COLO668 (cell line): ENCODE measurements around the gene FDX2.
A peak's percentile ranks its signal among the peaks of the same experiment; 100 is the strongest.

Source experiments
- DNase-seq: peaks from one replicate; lab custom pipeline; 2025; ENCODE audit not compliant: unreplicated experiment; lab: John Stamatoyannopoulos, UW

Gene FDX2

DNA sequence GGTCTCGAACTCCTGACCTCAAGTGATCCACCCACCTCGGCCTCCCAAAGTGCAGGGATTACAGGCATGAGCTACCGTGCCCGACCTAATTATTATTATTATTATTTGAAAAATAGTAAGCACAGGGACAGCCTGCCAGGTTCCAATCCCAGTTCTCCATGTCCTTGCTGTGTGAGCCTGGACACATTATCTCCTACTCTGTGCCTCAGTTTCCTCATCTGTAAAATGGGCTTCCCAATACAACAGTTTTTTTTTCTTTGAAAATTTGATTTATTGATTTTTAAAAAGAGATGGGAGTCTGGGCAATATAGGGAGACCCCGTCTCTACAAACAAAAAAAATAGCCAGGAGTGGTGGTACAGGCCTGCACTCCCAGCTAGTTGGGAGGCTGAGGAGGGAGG lies 9.5 kb downstream of the FDX2 start:
- no peak for DNase-seq

DNA sequence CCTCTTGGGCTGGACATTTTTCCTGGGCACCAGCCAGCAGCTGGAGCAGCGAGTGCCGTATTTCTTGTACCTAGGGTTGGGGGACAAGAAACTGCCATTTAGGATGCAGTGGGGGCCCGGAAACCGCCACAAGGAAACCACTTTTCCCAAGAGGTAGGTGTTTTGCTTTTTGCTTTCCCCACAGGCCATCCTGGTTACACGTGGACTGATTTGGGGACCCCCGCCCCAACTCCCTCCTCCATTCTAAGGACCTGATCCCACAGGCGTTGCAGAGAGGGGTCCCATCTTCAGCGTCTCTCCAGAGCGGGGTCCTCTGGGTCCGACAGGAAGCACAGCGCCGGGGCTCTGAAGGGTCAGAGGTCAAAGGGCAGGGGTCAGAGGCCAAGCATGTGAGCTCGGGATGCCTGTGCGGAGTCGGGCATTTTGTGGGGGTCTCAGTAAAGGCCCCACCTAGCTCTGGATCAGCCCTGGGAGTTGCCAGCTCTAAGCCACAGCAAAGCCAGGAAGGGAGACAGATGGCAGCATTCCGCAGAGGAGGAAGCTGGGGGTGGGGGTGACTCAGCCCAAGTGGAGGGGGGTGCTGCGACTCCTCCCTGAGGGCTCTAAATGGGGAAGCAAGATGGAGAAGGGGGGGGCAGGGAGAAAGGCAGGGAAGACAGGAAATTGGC lies 10.5 kb downstream of the FDX2 start:
- DNase-seq = no peak

DNA sequence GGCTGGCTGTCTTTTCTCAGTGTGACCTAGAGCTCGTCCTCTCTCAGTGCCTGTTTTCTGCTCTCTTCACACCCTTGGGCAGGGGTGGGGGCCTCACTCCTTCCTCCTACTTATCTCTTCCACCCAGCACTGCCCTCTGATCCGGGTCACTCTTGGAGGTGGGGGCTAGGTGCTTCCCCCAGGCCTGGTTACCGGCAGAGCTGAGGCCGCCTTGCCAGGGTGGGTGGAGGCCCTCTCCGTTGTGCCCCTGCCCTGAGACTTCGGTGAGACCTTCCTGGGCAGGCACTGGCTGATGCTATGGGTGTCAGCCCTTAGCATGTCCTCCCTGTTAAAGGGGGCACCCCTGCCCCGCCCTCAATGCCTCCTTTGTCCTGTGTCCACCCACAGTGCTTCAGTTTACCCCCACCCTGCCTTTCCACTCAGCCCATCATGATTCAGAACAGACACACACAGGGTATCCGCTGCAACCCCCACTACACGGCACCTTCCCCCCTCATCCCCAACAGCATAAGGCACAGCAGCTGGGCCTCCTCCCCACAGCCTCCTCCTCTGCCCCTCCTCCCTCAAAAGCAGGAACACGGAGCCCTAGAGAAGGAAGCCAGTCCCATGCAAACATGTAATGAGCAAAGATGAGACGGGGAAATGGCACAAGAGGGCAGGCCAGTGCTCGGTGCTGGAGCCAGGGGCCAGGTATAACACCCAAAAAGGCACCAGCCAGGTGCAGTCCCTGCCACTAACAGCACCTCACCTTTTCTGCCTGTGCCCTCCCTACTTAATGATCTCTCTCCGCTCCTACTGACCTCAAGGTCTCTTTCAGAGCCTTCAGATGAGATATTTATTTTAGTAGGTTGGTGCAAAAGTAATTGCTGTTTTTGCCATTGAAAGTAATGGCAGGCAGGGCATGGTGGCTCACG lies 16.0 kb downstream of the FDX2 start:
- no peak for DNase-seq

DNA sequence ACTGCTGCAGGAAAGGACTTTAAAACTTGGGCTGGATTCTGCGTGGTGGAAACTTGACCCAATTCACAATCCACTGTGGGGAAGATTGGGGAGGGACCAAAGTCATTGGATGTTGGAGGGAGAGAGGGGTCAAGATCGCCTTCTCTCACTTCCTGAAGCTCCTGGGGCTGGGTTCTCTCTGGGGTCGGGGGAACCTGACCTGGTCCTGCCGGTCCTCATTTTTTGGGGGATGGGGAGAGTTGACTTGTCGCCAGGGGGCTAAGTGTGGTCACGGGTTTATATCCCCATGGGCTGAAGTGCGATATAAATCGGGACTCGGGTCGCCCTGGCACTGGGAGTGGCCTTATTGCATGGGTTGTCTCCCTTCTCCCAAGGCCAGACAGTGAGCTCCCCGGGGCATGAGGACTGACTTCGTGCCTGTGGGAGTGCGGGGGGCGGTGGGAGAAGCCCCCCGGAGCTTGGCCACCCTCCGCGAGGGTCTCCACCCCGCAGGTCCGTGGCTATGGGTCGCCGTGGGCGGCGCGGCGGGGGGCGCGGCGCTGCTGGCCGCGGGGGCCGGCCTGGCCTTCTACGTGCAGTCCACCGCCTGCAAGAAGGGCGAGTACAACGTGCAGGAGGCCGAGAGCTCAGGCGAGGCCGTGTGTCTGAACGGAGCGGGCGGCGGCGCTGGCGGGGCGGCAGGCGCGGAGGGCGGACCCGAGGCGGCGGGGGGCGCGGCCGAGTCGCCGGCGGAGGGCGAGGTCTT lies 19.8 kb downstream of the FDX2 start:
- no peak for DNase-seq

DNA sequence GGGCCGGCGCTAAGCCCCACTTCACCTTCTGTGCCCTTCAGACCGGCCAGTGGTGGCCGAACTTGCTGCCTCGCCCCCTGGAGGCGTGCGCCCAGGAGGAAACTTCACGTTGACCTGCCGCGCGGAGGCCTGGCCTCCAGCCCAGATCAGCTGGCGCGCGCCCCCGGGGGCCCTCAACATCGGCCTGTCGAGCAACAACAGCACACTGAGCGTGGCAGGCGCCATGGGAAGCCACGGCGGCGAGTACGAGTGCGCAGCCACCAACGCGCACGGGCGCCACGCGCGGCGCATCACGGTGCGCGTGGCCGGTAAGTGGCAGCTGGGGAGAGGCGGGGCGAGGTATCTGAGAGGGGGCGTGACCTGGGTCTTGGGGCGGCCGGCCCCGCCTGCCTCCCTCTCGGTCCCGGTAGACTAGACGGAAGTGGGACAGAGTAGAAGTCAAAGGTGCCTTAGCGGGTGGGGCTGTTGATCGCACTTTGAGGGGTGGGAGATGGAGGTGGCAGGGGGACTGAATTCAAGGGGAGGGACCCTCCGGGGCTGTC lies 20.4 kb downstream of the FDX2 start:
- no peak for DNase-seq

DNA sequence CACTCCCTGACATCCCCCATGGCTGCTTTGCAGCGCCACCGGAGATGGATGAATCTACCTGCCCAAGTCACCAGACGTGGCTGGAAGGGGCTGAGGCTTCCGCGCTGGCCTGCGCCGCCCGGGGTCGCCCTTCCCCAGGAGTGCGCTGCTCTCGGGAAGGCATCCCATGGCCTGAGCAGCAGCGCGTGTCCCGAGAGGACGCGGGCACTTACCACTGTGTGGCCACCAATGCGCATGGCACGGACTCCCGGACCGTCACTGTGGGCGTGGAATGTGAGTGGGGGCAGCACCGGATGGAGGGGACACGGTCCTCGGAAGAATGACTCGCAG lies 21.5 kb downstream of the FDX2 start:
- DNase-seq = no peak

DNA sequence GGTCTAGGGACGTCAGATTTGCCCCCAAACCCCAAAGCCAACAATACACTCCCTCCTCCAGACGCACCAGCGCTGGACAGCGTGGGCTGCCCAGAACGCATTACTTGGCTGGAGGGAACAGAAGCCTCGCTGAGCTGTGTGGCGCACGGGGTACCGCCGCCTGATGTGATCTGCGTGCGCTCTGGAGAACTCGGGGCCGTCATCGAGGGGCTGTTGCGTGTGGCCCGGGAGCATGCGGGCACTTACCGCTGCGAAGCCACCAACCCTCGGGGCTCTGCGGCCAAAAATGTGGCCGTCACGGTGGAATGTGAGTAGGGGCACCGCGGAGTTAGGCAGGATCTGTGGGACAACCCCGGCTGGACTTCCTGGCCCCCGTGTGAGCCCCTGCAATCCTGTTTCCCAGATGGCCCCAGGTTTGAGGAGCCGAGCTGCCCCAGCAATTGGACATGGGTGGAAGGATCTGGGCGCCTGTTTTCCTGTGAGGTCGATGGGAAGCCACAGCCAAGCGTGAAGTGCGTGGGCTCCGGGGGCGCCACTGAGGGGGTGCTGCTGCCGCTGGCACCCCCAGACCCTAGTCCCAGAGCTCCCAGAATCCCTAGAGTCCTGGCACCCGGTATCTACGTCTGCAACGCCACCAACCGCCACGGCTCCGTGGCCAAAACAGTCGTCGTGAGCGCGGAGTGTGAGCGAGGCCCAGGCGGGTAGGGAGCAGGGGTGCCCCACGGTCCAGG lies 22.0 kb downstream of the FDX2 start:
- DNase-seq = no peak

DNA sequence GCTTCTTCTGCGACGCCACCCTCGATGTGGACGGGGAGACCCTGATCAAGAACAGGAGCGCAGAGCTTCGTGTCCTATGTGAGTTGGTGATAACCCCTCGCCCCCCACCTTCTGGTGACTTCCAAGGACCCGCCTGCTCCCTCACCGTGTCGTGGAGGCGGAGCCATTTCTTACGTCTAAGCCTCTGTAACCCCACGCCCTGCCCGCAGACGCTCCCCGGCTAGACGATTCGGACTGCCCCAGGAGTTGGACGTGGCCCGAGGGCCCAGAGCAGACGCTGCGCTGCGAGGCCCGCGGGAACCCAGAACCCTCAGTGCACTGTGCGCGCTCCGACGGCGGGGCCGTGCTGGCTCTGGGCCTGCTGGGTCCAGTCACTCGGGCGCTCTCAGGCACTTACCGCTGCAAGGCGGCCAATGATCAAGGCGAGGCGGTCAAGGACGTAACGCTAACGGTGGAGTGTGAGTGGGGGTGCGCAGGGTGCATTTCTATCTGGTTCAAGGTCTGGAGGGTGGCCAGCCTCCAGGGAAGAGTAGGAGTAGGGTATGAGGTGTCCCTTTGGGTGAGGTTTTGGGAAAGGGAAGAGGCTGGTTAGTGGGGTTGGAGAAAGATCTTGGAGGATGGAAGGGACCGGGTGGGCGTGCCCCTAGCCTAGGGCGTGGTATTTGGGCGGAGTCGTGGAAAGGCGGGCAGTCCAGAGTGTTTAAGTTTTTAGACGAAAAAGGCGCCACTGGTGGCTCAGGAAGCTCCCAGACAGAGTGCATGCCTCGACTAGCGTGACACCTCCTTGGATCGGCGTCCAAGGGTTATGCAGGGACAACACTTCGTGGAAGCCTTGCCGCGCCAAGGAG lies 22.8 kb downstream of the FDX2 start:
- no peak for DNase-seq

DNA sequence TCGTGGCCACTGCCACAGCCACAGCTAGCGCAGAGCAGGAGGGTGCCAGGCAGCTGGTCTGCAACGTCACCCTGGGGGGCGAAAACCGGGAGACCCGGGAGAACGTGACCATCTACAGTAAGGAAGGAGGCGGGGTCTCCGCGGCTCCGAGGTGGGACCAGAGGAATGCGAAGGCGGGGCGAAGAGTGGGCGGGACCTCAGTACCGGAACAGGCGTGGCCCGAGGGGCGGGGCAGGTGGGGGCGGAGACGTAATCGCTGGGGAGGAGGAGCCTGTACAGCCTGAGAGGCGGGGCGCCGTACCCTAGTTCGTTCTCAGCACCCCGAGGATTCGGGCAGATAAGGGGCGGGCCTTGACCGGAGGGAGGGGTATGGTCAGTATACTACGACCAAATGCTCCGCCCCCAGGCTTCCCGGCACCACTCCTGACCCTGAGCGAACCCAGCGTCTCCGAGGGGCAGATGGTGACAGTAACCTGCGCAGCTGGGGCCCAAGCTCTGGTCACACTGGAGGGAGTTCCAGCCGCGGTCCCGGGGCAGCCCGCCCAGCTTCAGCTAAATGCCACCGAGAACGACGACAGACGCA lies 23.5 kb downstream of the FDX2 start:
- DNase-seq = peak; percentile 58

DNA sequence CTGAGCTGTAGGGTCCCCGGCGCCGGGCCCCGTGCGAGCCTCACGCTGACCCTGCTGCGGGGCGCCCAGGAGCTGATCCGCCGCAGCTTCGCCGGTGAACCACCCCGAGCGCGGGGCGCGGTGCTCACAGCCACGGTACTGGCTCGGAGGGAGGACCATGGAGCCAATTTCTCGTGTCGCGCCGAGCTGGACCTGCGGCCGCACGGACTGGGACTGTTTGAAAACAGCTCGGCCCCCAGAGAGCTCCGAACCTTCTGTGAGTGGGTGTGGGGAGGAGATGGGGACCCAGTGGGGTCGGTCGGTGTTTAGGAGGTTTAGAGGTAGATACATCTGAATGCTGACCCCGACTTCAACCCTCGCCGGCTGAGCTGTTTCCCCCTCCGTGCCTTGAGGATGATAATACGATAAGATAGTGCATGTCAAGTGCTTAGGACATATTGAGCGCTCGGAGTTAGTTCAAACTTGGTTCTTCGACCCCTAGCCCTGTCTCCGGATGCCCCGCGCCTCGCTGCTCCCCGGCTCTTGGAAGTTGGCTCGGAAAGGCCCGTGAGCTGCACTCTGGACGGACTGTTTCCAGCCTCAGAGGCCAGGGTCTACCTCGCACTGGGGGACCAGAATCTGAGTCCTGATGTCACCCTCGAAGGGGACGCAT lies 24.1 kb downstream of the FDX2 start:
- DNase-seq = no peak

DNA sequence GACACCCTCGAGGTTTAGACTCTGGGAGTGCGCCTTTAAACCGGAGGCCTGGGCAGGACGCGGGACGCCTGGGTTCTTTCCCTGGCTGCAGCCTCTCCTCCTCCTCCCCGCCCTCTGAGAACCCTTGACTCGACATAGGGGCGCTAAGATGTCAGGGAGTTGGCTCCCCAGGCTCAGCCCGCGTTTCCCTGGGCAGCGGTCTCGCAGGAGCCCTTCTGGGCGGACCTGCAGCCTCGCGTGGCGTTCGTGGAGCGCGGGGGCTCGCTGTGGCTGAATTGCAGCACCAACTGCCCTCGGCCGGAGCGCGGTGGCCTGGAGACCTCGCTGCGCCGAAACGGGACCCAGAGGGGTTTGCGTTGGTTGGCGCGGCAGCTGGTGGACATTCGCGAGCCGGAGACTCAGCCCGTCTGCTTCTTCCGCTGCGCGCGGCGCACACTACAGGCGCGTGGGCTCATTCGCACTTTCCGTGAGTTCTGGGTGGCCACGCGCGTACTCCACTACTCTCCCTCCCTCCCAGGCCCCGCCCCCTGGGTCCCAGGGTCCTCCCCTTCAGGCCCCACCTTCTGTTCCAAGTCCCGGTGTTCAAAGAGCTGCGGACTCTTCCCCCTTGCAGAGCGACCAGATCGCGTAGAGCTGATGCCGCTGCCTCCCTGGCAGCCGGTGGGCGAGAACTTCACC lies 24.8 kb downstream of the FDX2 start:
- DNase-seq = peak; percentile 29

DNA sequence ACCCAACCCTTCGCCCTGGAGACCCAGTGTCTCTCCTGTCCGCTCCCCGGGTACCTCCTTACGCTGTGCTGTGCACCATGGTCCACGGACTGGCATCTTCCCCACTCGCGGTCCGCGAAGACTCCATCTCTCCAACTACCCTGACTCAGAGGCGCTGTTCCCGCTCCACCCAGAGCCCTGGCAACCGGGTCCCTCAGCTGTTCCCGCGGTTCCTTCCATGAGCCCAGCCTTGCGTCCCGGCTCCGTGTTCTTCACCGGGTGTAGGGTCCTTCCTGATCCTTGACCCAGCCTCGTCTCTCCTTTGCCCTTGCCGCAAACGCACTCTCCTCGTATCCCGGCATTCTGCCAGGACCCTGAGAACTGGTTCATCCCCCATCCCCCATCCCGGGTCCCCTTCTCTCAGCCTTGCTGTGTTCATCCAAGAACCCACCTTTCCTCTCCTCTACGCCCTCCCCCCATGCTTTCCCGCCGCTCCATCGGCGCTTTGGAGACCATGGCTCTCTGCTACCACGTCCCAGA lies 25.4 kb downstream of the FDX2 start:
- DNase-seq = no peak

DNA sequence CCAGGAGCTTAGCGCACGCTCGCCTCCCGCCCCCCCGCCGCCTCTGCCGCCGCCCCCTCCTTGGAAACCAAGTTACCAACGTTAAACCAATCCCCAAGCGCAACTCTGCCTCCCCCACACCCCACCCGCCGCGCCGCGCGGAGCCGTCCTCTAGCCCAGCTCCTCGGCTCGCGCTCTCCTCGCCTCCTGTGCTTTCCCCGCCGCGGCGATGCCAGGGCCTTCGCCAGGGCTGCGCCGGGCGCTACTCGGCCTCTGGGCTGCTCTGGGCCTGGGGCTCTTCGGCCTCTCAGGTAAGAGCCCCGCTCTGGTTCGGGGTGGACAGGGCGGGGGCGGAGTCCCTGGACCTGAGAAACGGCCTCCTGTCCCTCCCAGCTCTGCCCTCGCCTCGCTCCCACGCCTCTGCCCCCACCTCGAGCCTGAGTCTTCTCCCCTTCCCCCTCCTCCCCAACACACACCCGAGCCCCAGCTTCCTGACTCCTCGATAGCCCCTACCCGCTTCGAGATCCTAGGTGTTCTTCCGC lies 25.9 kb downstream of the FDX2 start, which contains the start of gene ICAM5:
Gene ICAM5, plus strand, starts transcription at position 117 of the 521 bp plus-strand sequence. Its CDS starts 92 bp downstream, at position 209.
- DNase-seq = peak; percentile 30

DNA sequence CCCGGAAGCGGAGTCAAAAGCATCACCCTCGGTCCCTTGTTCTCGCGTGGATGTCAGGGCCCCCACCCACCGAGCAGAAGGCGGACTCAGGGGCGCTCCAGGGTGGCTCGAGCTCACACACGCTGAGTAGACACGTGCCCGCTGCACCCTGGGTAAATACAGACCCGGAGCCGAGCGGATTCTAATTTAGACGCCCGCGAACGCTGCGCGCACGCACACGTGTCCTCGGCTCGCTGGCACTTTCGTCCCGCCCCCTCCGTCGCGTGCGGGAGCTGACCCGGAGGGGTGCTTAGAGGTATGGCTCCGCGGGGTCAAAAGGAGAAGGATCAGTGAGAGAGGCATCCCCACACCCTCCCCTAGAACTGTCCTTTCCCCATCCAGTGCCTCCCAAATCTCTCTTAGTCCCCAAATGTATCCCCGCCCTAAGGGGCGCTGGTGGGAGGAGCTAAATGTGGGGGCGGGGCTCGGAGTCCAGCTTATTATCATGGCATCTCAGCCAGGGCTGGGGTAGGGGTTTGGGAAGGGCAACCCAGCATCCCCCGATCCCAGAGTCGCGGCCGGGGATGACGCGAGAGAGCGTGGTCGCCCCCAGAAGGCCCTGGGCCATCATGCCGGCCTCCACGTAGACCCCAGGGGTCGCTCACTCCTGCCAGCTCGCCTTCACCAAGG lies 26.5 kb downstream of the FDX2 start:
- DNase-seq = peak; percentile 78

DNA sequence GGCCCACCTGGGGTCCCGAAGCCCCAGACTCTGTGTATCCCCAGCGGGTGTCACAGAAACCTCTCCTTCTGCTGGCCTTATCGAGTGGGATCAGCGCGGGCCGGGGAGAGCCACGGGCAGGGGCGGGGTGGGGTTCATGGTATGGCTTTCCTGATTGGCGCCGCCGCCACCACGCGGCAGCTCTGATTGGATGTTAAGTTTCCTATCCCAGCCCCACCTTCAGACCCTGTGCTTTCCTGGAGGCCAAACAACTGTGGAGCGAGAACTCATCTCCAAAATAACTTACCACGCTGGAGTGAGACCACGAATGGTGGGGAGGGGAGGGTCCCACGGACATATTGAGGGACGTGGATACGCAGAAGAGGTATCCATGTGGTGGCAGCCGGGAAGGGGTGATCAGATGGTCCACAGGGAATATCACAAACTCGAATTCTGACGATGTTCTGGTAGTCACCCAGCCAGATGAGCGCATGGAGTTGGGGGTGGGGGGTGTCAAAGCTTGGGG lies 27.1 kb downstream of the FDX2 start:
- DNase-seq = peak; percentile 66

DNA sequence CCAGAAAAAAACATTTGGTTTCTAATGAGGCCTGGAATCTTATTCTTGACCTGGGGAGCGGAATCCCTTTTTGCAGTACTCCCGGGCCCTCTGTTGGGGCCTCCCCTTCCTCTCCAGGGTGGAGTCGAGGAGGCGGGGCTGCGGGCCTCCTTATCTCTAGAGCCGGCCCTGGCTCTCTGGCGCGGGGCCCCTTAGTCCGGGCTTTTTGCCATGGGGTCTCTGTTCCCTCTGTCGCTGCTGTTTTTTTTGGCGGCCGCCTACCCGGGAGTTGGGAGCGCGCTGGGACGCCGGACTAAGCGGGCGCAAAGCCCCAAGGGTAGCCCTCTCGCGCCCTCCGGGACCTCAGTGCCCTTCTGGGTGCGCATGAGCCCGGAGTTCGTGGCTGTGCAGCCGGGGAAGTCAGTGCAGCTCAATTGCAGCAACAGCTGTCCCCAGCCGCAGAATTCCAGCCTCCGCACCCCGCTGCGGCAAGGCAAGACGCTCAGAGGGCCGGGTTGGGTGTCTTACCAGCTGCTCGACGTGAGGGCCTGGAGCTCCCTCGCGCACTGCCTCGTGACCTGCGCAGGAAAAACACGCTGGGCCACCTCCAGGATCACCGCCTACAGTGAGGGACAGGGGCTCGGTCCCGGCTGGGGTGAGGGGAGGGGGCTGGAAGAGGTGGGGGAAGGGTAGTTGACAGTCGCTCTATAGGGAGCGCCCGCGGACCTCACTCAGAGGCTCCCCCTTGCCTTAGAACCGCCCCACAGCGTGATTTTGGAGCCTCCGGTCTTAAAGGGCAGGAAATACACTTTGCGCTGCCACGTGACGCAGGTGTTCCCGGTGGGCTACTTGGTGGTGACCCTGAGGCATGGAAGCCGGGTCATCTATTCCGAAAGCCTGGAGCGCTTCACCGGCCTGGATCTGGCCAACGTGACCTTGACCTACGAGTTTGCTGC lies 28.7 kb downstream of the FDX2 start, which contains the start of gene ICAM4:
Gene ICAM4, plus strand, starts transcription at position 153 of the 935 bp plus-strand sequence. Its CDS starts 58 bp downstream, at position 211.
- no peak for DNase-seq
